Measurements from ENCODE around the gene DZIP1. TPM values are rescaled to one million over a fixed set of nuclear protein-coding genes. Genes with fewer than 3 reads are reported as not detected.
A peak's percentile ranks its signal among the peaks of the same experiment; 100 is the strongest.
"Not testable (repeated sequence)": the region's sequence is repeated elsewhere in the genome, so short reads cannot be mapped to it uniquely, and the experiment has no call there.

Gene DZIP1
- total RNA-seq (2014; rRNA removed; shearing (Covaris generic)), result 39.1 and 47.6 TPM in 2 replicates

GRCh38 chr13:95644601-95645052 lies at the start of gene DZIP1:
DZIP1 (minus strand) TSS chr13:95644706; CDS start chr13:95642029, 2,677 bp downstream.
- peaks cover 24% of the 10 kb centered on the region for H3K36me3 ChIP-seq

GRCh38 chr13:95690986-95691385 lies 46.5 kb upstream of the DZIP1 start:
- DNase-seq; H3K4me1 ChIP-seq; H3K27me3 ChIP-seq; H3K36me3 ChIP-seq; H3K27ac ChIP-seq; H3K4me3 ChIP-seq; H3K9me3 ChIP-seq (replicated peaks): not testable (repeated sequence)

More at GRCh38 chr13:95644601-95645052, at the start of gene DZIP1:
- Histone ChIP-seq H3K9me3 (replicated peaks) (no peaks in the 10 kb centered on the region), H3K4me1 (no peaks in the 10 kb centered on the region), H3K27ac (peak within 1 kb of the TSS; percentile 81), H3K27me3 (no peaks in the 10 kb centered on the region), H3K4me3 (peak within 1 kb of the TSS; percentile 95)
- peak; percentile 89 to 91 for DNase-seq

GRCh38 chr13:95689582-95689926 lies 45.0 kb upstream of the DZIP1 start:
- Histone ChIP-seq H3K9me3 (replicated peaks) (peaks cover 3% of the 10 kb centered on the region; the same call in 1 of the 2 replicates), H3K4me1 (no peaks in the 10 kb centered on the region), H3K4me3 (no peak overlapping the region), H3K27ac (no peak overlapping the region), H3K27me3 (no peaks in the 10 kb centered on the region), H3K36me3 (no peaks in the 10 kb centered on the region)
- DNase-seq, result no peak

- H3K27ac ChIP-seq; H3K4me1 ChIP-seq; H3K4me3 ChIP-seq; H3K36me3 ChIP-seq; H3K27me3 ChIP-seq; DNase-seq; H3K9me3 ChIP-seq (replicated peaks): not testable (repeated sequence)
Observed at GRCh38 chr13:95684960-95685359, 40.5 kb upstream of the DZIP1 start.

GRCh38 chr13:95684418-95684817 lies 39.9 kb upstream of the DZIP1 start:
- Histone ChIP-seq H3K9me3 (replicated peaks) (peaks cover 3% of the 10 kb centered on the region; the same call in 1 of the 2 replicates), H3K27me3 (no peaks in the 10 kb centered on the region), H3K4me3 (no peak overlapping the region), H3K27ac (no peak overlapping the region), H3K4me1 (no peaks in the 10 kb centered on the region; the same call in 1 of the 2 replicates), H3K36me3 (no peaks in the 10 kb centered on the region)
- no peak for DNase-seq

GRCh38 chr13:95679722-95680121 lies 35.2 kb upstream of the DZIP1 start:
- no peak for DNase-seq
- no peak overlapping the region for H3K27ac ChIP-seq
- no peaks in the 10 kb centered on the region for H3K9me3 ChIP-seq (replicated peaks)
- no peaks in the 10 kb centered on the region; the same call in 1 of the 2 replicates for H3K4me1 ChIP-seq
- no peaks in the 10 kb centered on the region for H3K27me3 ChIP-seq
- no peaks in the 10 kb centered on the region for H3K36me3 ChIP-seq
- H3K4me3 ChIP-seq, result no peak overlapping the region

GRCh38 chr13:95678967-95679366 lies 34.5 kb upstream of the DZIP1 start:
- Histone ChIP-seq H3K4me1 (no peaks in the 10 kb centered on the region; the same call in 1 of the 2 replicates), H3K9me3 (replicated peaks) (no peaks in the 10 kb centered on the region), H3K27me3 (no peaks in the 10 kb centered on the region), H3K36me3 (no peaks in the 10 kb centered on the region), H3K4me3 (no peak overlapping the region), H3K27ac (no peak overlapping the region)
- no peak for DNase-seq

- H3K4me3 ChIP-seq, result peak overlapping the region; percentile 94
- H3K27ac ChIP-seq, result peak overlapping the region; percentile 75
- no peaks in the 10 kb centered on the region for H3K9me3 ChIP-seq (replicated peaks)
- no peaks in the 10 kb centered on the region for H3K27me3 ChIP-seq
- H3K4me1 ChIP-seq, result no peaks in the 10 kb centered on the region; the same call in 1 of the 2 replicates
- no peaks in the 10 kb centered on the region for H3K36me3 ChIP-seq
- peak; percentile 12 to 43 for DNase-seq
Observed at GRCh38 chr13:95677564-95678266, 33.2 kb upstream of the DZIP1 start.

GRCh38 chr13:95676762-95677563 lies 32.5 kb upstream of the DZIP1 start, which contains the start of gene DNAJC3:
DNAJC3 (plus strand) TSS chr13:95677139; CDS start chr13:95677256, 117 bp downstream.
- H3K27ac ChIP-seq, result peak within 1 kb of the TSS; percentile 75
- no peaks in the 10 kb centered on the region; the same call in 1 of the 2 replicates for H3K4me1 ChIP-seq
- H3K9me3 ChIP-seq (replicated peaks), result no peaks in the 10 kb centered on the region
- H3K36me3 ChIP-seq, result no peaks in the 10 kb centered on the region
- DNase-seq, result peak; percentile 97
- peak within 1 kb of the TSS; percentile 94 for H3K4me3 ChIP-seq
- no peaks in the 10 kb centered on the region for H3K27me3 ChIP-seq

GRCh38 chr13:95676105-95676761 lies 31.7 kb upstream of the DZIP1 start:
- peak in 1 of 2 experiments; percentile 6 for DNase-seq

GRCh38 chr13:95671597-95671996 lies 27.1 kb upstream of the DZIP1 start:
- H3K27me3 ChIP-seq, result no peaks in the 10 kb centered on the region
- H3K27ac ChIP-seq, result no peak overlapping the region
- H3K36me3 ChIP-seq, result no peaks in the 10 kb centered on the region
- no peaks in the 10 kb centered on the region for H3K4me1 ChIP-seq
- no peak overlapping the region for H3K4me3 ChIP-seq
- no peak for DNase-seq
- peaks cover 4% of the 10 kb centered on the region; the same call in 1 of the 2 replicates for H3K9me3 ChIP-seq (replicated peaks)

More at GRCh38 chr13:95676105-95676761, 31.7 kb upstream of the DZIP1 start:
- Histone ChIP-seq H3K9me3 (replicated peaks) (no peaks in the 10 kb centered on the region), H3K27ac (peak overlapping the region; percentile 69), H3K27me3 (no peaks in the 10 kb centered on the region), H3K4me1 (no peaks in the 10 kb centered on the region; the same call in 1 of the 2 replicates), H3K4me3 (peak overlapping the region; percentile 94), H3K36me3 (no peaks in the 10 kb centered on the region)

GRCh38 chr13:95667235-95667634 lies 22.7 kb upstream of the DZIP1 start:
- not testable (repeated sequence) for H3K27me3 ChIP-seq, H3K4me3 ChIP-seq, DNase-seq, H3K36me3 ChIP-seq, H3K27ac ChIP-seq, H3K4me1 ChIP-seq
- H3K9me3 ChIP-seq (replicated peaks), result peaks cover 13% of the 10 kb centered on the region; the same call in 1 of the 2 replicates

- Histone ChIP-seq H3K27me3 (no peaks in the 10 kb centered on the region), H3K27ac (no peak overlapping the region), H3K9me3 (replicated peaks) (peaks cover 5% of the 10 kb centered on the region; the same call in 1 of the 2 replicates), H3K4me3 (no peak overlapping the region), H3K36me3 (no peaks in the 10 kb centered on the region), H3K4me1 (no peaks in the 10 kb centered on the region)
- peak; percentile 40 to 69 for DNase-seq
Observed at GRCh38 chr13:95660981-95661581, 16.6 kb upstream of the DZIP1 start.

GRCh38 chr13:95659500-95659899 lies 15.0 kb upstream of the DZIP1 start:
- no peak overlapping the region for H3K4me3 ChIP-seq
- H3K9me3 ChIP-seq (replicated peaks), result no peaks in the 10 kb centered on the region
- no peaks in the 10 kb centered on the region for H3K36me3 ChIP-seq
- no peak for DNase-seq
- no peaks in the 10 kb centered on the region for H3K27me3 ChIP-seq
- H3K4me1 ChIP-seq, result no peaks in the 10 kb centered on the region
- H3K27ac ChIP-seq, result no peak overlapping the region
